Measurements from ENCODE around the gene TMEM187. TPM values are rescaled to one million over a fixed set of nuclear protein-coding genes. Genes with fewer than 3 reads are reported as not detected.

Gene TMEM187
- total and polyA plus RNA-seq, 2 donors (not counting 3 experiments of a cell fraction or from before 2014, with no cell fraction given), result 2.6 to 15.7 TPM

- ChIA-PET POLR2A (interaction anchor here (1.0 kb wide), 1 partner anchor 20 kb away, joined by 4 read pairs; no protein-coding TSS in a partner anchor), CTCF (interaction anchor here (0.6 to 9.4 kb wide), 19 partner anchors 8 to 188 kb away, joined by 3 to 253 read pairs (median 6); partner anchors contain the start of genes ARHGAP4, IDH3G, NAA10 and PLXNB3)
- no peak overlapping the region for H3K4me2 ChIP-seq (ENCODE audit: insufficient read depth, low read length)
- H3K4me3 ChIP-seq (replicated peaks in 1 of 3; ENCODE audit: insufficient read depth in 1 of 3, low read depth in 1 of 3, low read length in 3 of 3), result no peak overlapping the region
- TF ChIP-seq POLR2AphosphoS5 (IDR thresholded peaks at IDR 0.05; ENCODE audit: insufficient read depth, low read depth, low read length), result peak; percentile 25
- TF ChIP-seq JUN (IDR thresholded peaks at IDR 0.05; ENCODE audit: borderline replicate concordance, insufficient read depth, insufficient read length, low read depth), result no peak
- TF ChIP-seq MYC (IDR thresholded peaks at IDR 0.05; ENCODE audit: low read depth, low read length), result no peak
- no peak for TF ChIP-seq GATA2 (IDR thresholded peaks at IDR 0.05; ENCODE audit: insufficient read depth, insufficient read length, low read depth, low read length)
- TF ChIP-seq, protein P1, sequence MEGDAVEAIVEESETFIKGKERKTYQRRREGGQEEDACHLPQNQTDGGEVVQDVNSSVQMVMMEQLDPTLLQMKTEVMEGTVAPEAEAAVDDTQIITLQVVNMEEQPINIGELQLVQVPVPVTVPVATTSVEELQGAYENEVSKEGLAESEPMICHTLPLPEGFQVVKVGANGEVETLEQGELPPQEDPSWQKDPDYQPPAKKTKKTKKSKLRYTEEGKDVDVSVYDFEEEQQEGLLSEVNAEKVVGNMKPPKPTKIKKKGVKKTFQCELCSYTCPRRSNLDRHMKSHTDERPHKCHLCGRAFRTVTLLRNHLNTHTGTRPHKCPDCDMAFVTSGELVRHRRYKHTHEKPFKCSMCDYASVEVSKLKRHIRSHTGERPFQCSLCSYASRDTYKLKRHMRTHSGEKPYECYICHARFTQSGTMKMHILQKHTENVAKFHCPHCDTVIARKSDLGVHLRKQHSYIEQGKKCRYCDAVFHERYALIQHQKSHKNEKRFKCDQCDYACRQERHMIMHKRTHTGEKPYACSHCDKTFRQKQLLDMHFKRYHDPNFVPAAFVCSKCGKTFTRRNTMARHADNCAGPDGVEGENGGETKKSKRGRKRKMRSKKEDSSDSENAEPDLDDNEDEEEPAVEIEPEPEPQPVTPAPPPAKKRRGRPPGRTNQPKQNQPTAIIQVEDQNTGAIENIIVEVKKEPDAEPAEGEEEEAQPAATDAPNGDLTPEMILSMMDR (IDR thresholded peaks at IDR 0.05; ENCODE audit: extremely low read depth in 1 of 2, insufficient read depth in 1 of 2, low read depth in 1 of 2, low read length in 2 of 2), result peak; percentile 81 to 85
- TF ChIP-seq, protein P2, sequence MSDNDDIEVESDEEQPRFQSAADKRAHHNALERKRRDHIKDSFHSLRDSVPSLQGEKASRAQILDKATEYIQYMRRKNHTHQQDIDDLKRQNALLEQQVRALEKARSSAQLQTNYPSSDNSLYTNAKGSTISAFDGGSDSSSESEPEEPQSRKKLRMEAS (IDR thresholded peaks at IDR 0.05; ENCODE audit: insufficient read depth, insufficient read length), result no peak
- no peaks in the 10 kb centered on the region for H4K20me1 ChIP-seq (replicated peaks; ENCODE audit: control insufficient read depth, extremely low read depth, insufficient read depth, low read length)
- H3K9ac ChIP-seq (replicated peaks; ENCODE audit: extremely low read depth, insufficient read depth, low read length), result no peak overlapping the region
- peaks cover 10 to 15% of the 10 kb centered on the region in 2 experiments for H3K36me3 ChIP-seq (ENCODE audit: control insufficient read depth in 2 of 2, extremely low read depth in 1 of 2, insufficient read depth in 2 of 2, low read length in 2 of 2)
- peaks cover 31% of the 10 kb centered on the region for H3K4me1 ChIP-seq (ENCODE audit: control insufficient read depth, extremely low read depth, insufficient read depth, low read length)
- FAIRE-seq (peak; percentile 97), DNase-seq (ENCODE audit: low read depth, low spot score) (peak; percentile 79)
- H3K9me1 ChIP-seq (replicated peaks; ENCODE audit: control insufficient read depth, extremely low read depth, insufficient read depth, low read length), result no peaks in the 10 kb centered on the region
- no TSS peak for BruUV-seq (replicated peaks)
- intact Hi-C loops (cut with micrococcal nuclease), result loop anchor here (1.0 kb wide), 3 partner anchors 19 to 183 kb away; partner anchors contain the start of gene PLXNB3
- no peaks in the 10 kb centered on the region for H3K27me3 ChIP-seq (ENCODE audit: control insufficient read depth in 2 of 2, insufficient read depth in 2 of 2, low read length in 2 of 2)
- dilution Hi-C loops (cut with MboI; ENCODE audit: extremely low pct_ligation_motif_present, low sequenced_read_pairs), result no loop called here
- no peak overlapping the region for H2AFZ ChIP-seq (ENCODE audit: low read depth, low read length)
- H3K27ac ChIP-seq (ENCODE audit: insufficient read depth, low read depth, low read length), result peak overlapping the region; percentile 38
- peaks cover 6% of the 10 kb centered on the region for H3K79me2 ChIP-seq (ENCODE audit: control insufficient read depth, insufficient read depth, low read length)
- no peaks in the 10 kb centered on the region for H3K9me3 ChIP-seq (replicated peaks; ENCODE audit: control insufficient read depth, insufficient read depth, low read length)
These were observed 25.4 kb upstream of the TMEM187 start for GRCh38 chrX:153947009-153947769.

Measured in endothelial cell of umbilical vein (primary cell).